HEK293 (cell line): ENCODE measurements around the gene SRF.

Source experiments
- CTCF ChIA-PET: fragments of 350-600 bp; formaldehyde crosslinking; extraction: SDS; loops from one replicate; lab custom pipeline; 2021; ENCODE audit warnings: antibody characterized with exemption; lab: Yijun Ruan, JAX
- POLR2A ChIA-PET: fragments of 300-600 bp; formaldehyde crosslinking; extraction: SDS; loops from one replicate; lab custom pipeline; 2020; ENCODE audit warnings: antibody characterized with exemption, inconsistent platforms; lab: Yijun Ruan, JAX
- H3K27ac ChIP-seq: fragments of 200-500 bp; sonication (Bioruptor generic); 2 replicates; pipeline ENCODE4 v1.5.1; 2014; ENCODE audit warnings: low read depth, low read length, control low read depth, inconsistent platforms; ENCODE audit errors: extremely low read depth
- H3K36me3 ChIP-seq, 2 experiments: fragments of 200-500 bp in 1 of 2; sonication (Bioruptor generic) in 1 of 2; 1 replicate in 1 of 2; 2 replicates in 1 of 2; pipeline ENCODE4 v1.5.1; 2014 to 2017; ENCODE audit warnings: inconsistent platforms in 2 of 2, low read length in 2 of 2; ENCODE audit not compliant: control insufficient read depth in 2 of 2, insufficient read depth in 1 of 2
- H3K4me1 ChIP-seq: fragments of 200-500 bp; sonication (Bioruptor generic); 2 replicates; pipeline ENCODE4 v1.5.1; 2014; ENCODE audit warnings: mild to moderate bottlenecking, low read length, inconsistent platforms; ENCODE audit not compliant: control insufficient read depth, insufficient read depth
- H3K4me3 ChIP-seq: 2 replicates; pipeline ENCODE4 v1.5.1; 2011; ENCODE audit warnings: low read depth, mild to moderate bottlenecking, control low read depth, low read length, moderate library complexity
- H3K9me3 ChIP-seq: fragments of 200-500 bp; sonication (Bioruptor generic); 2 replicates; pipeline ENCODE4 v1.5.1; 2014; ENCODE audit warnings: low read depth, low read length, inconsistent platforms; ENCODE audit not compliant: control insufficient read depth, insufficient read depth
- GLI4 ChIP-seq: fragments of 450-650 bp; formaldehyde crosslinking; IDR thresholded peaks from 2 replicates; pipeline ENCODE4 v1.5.1; 2016; ENCODE audit warnings: missing biosample characterization, missing genetic modification characterization
- SETDB1 ChIP-seq: IDR thresholded peaks from one replicate; pipeline ENCODE4 v1.6.1; 2017; ENCODE audit warnings: mild to moderate bottlenecking, low read length, moderate library complexity, mixed read lengths; ENCODE audit not compliant: insufficient read length
- WT1 ChIP-seq: fragments of 450-650 bp; formaldehyde crosslinking; IDR thresholded peaks from 2 replicates; pipeline ENCODE4 v1.5.1; 2016; ENCODE audit warnings: missing biosample characterization, missing genetic modification characterization
- ZBTB17 ChIP-seq: fragments of 450-650 bp; formaldehyde crosslinking; IDR thresholded peaks from 2 replicates; pipeline ENCODE4 v1.5.1; 2016; ENCODE audit warnings: missing biosample characterization, missing genetic modification characterization
- ZBTB20 ChIP-seq: fragments of 450-650 bp; formaldehyde crosslinking; IDR thresholded peaks from 2 replicates; pipeline ENCODE4 v1.5.1; 2016; ENCODE audit warnings: missing biosample characterization, missing genetic modification characterization
- ZBTB7A ChIP-seq: fragments of 450-650 bp; formaldehyde crosslinking; IDR thresholded peaks from 2 replicates; pipeline ENCODE4 v1.5.1; 2016; ENCODE audit warnings: low read depth, missing biosample characterization, missing genetic modification characterization
- ZFHX2 ChIP-seq: fragments of 450-650 bp; formaldehyde crosslinking; conservative IDR thresholded peaks from 2 replicates; pipeline ENCODE4 v1.5.1; 2016; ENCODE audit warnings: missing biosample characterization, missing genetic modification characterization
- ZFP69B ChIP-seq: fragments of 450-650 bp; formaldehyde crosslinking; IDR thresholded peaks from 2 replicates; pipeline ENCODE4 v1.5.1; 2016; ENCODE audit warnings: missing biosample characterization, missing genetic modification characterization
- ZNF112 ChIP-seq: fragments of 450-650 bp; formaldehyde crosslinking; IDR thresholded peaks from 2 replicates; pipeline ENCODE4 v1.5.0; 2017; ENCODE audit warnings: missing biosample characterization, missing genetic modification characterization
- ZNF157 ChIP-seq: fragments of 450-650 bp; formaldehyde crosslinking; IDR thresholded peaks from 2 replicates; pipeline ENCODE4 v1.5.1; 2016; ENCODE audit warnings: missing biosample characterization, missing genetic modification characterization
- ZNF169 ChIP-seq: fragments of 450-650 bp; formaldehyde crosslinking; IDR thresholded peaks from 2 replicates; pipeline ENCODE4 v1.5.1; 2016; ENCODE audit warnings: missing biosample characterization, missing genetic modification characterization
- ZNF2 ChIP-seq: fragments of 450-650 bp; formaldehyde crosslinking; IDR thresholded peaks from 2 replicates; pipeline ENCODE4 v1.5.1; 2016; ENCODE audit warnings: missing biosample characterization, missing genetic modification characterization
- ZNF202 ChIP-seq: fragments of 450-650 bp; formaldehyde crosslinking; IDR thresholded peaks from 2 replicates; pipeline ENCODE4 v1.5.1; 2016; ENCODE audit warnings: missing biosample characterization, missing genetic modification characterization, borderline replicate concordance
- ZNF248 ChIP-seq: fragments of 450-650 bp; formaldehyde crosslinking; IDR thresholded peaks from 2 replicates; pipeline ENCODE4 v1.5.1; 2017; ENCODE audit warnings: missing biosample characterization, missing genetic modification characterization
- ZNF302 ChIP-seq: fragments of 450-650 bp; formaldehyde crosslinking; IDR thresholded peaks from 2 replicates; pipeline ENCODE4 v1.5.1; 2016; ENCODE audit warnings: missing biosample characterization, missing genetic modification characterization, low read depth
- ZNF324 ChIP-seq: fragments of 450-650 bp; formaldehyde crosslinking; IDR thresholded peaks from 2 replicates; pipeline ENCODE4 v1.5.1; 2016; ENCODE audit warnings: missing biosample characterization, missing genetic modification characterization
- ZNF366 ChIP-seq: fragments of 450-650 bp; formaldehyde crosslinking; conservative IDR thresholded peaks from 2 replicates; pipeline ENCODE4 v1.5.1; 2016; ENCODE audit warnings: missing biosample characterization, missing genetic modification characterization
- ZNF549 ChIP-seq: fragments of 450-650 bp; IDR thresholded peaks from 2 replicates; pipeline ENCODE4 v1.5.1; 2018; ENCODE audit warnings: missing biosample characterization, missing genetic modification characterization, mild to moderate bottlenecking, inconsistent platforms, moderate library complexity
- ZNF555 ChIP-seq: fragments of 450-650 bp; formaldehyde crosslinking; conservative IDR thresholded peaks from 2 replicates; pipeline ENCODE4 v1.5.1; 2017; ENCODE audit warnings: missing biosample characterization, mild to moderate bottlenecking, missing genetic modification characterization, inconsistent platforms
- ZNF585B ChIP-seq: fragments of 450-650 bp; formaldehyde crosslinking; IDR thresholded peaks from 2 replicates; pipeline ENCODE4 v1.5.1; 2016; ENCODE audit warnings: missing biosample characterization, missing genetic modification characterization
- ZNF600 ChIP-seq: fragments of 450-650 bp; formaldehyde crosslinking; IDR thresholded peaks from 2 replicates; pipeline ENCODE4 v1.5.1; 2016; ENCODE audit warnings: missing biosample characterization, missing genetic modification characterization
- ZNF610 ChIP-seq: fragments of 450-650 bp; formaldehyde crosslinking; IDR thresholded peaks from 2 replicates; pipeline ENCODE4 v1.5.1; 2016; ENCODE audit warnings: missing biosample characterization, missing genetic modification characterization, borderline replicate concordance
- ZNF768 ChIP-seq: fragments of 450-650 bp; formaldehyde crosslinking; IDR thresholded peaks from 2 replicates; pipeline ENCODE4 v1.5.1; 2018; ENCODE audit warnings: missing biosample characterization, mild to moderate bottlenecking, missing genetic modification characterization
- ZNF777 ChIP-seq: fragments of 450-650 bp; formaldehyde crosslinking; IDR thresholded peaks from 2 replicates; pipeline ENCODE4 v1.5.1; 2017; ENCODE audit warnings: missing biosample characterization, missing genetic modification characterization, borderline replicate concordance
- TF ChIP-seq, protein P1 (sequence below): fragments of 450-650 bp; formaldehyde crosslinking; optimal IDR thresholded peaks from 2 replicates; pipeline ENCODE3; 2016; ENCODE audit warnings: missing biosample characterization, mild to moderate bottlenecking, missing genetic modification characterization
- TF ChIP-seq, protein P2 (sequence below): fragments of 450-650 bp; formaldehyde crosslinking; IDR thresholded peaks from 2 replicates; pipeline ENCODE4; 2016; ENCODE audit warnings: missing biosample characterization, missing genetic modification characterization
- TF ChIP-seq, protein P3 (sequence below): fragments of 450-650 bp; IDR thresholded peaks from 2 replicates; pipeline ENCODE4 v1.5.1; 2018; ENCODE audit warnings: missing biosample characterization, mild to moderate bottlenecking, missing genetic modification characterization
- TF ChIP-seq, protein P4 (sequence below): fragments of 450-650 bp; formaldehyde crosslinking; IDR thresholded peaks from 2 replicates; pipeline ENCODE4 v1.5.1; 2016; ENCODE audit warnings: missing biosample characterization, missing genetic modification characterization

The SRF gene

DNA sequence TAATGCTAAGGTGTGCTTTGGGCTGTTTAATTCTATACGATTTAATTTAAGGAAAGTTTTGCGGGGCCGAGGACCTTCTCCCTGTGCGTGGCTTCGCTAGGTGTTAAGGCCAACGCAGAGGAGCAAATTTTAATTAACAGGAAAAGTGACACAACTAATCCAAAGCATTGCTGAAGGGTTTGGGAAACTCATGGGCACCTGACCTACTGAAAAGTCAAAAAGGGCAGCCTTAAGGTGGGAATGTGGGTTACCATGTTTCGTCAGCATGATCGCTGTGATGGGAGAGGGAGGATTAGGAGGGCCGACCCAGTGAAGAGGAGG is 10.5 kb downstream of the SRF start (continued):
- no peak for TF ChIP-seq ZBTB7A (tag by site-specific recombination)

DNA sequence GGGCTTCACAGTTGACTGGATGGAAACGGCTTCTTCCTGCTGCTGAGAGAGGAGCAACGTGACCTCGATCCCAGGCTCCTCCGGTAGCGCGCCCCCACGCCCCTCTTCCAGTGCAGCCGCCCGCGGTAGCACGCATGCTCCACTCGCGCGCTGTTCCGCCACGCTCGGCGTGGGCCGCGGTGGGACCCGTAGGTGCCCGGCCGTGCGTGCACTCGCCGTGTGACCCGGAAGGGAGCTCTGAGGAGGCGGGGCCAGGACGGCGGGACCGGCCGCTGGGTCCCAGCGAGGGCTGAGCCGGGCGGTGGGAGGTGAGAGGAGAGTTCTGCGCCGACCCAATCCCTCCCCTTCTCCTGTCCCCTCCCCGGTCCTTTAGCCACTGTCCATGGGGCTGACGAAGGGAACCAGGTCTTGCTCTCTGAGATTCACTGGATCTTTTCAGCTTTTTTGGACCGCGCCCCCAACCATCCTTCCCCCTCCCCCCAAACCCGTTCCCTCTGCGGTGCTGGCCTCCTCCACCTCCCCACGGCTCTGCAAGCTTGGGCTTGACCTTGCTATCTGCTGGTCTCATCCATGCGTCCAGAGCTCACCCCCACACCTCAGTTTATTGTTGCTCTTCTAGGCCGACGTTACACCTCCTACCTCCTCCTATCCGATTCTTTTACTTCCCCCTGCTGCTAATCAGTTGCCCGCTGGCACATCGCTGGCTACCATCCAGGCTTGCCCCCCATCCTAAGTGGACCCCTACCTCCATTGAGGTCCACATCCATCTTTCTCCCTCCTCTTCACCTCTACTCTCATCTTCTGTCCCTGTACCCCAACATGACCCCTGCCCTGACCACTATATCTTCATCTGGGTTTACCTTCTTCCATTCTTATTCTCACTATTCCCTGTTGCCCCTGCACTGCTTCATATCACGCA is 11.1 kb downstream of the SRF start, which contains the start of gene CUL9:
Gene CUL9 (plus strand): TSS at position 255 of the 919 bp plus-strand sequence. CDS start 2,115 bp downstream, outside the sequence.
- peak within 1 kb of the TSS; percentile 64 for H3K4me3 ChIP-seq
- POLR2A ChIA-PET = interaction anchor here (0.7 to 1.9 kb wide), 13 partner anchors 9 to 400 kb away, joined by 4 to 12 read pairs (median 6); partner anchors contain the start of genes BICRAL, CUL7, KLC4 and KLHDC3
- H3K27ac ChIP-seq = peak within 1 kb of the TSS; percentile 59
- peaks cover 8 to 54% of the 10 kb centered on the region in 2 experiments; a peak in 2 of 3 replicates for H3K36me3 ChIP-seq
- CTCF ChIA-PET = interaction anchor here (0.6 to 1.4 kb wide), 5 partner anchors 10 to 214 kb away, joined by 3 to 5 read pairs (median 4); partner anchors contain the start of gene DNPH1
- no peaks in the 10 kb centered on the region for H3K9me3 ChIP-seq
- H3K4me1 ChIP-seq = peaks cover 3% of the 10 kb centered on the region; the same call in 1 of the 2 replicates
- TF ChIP-seq ZNF302 (tag by site-specific recombination) = no peak
- peak; percentile 76 for TF ChIP-seq ZNF366 (tag by site-specific recombination)
- TF ChIP-seq ZNF2 (tag by site-specific recombination) = no peak
- no peak for TF ChIP-seq ZNF248 (tag by site-specific recombination)
- TF ChIP-seq ZNF610 (tag by site-specific recombination) = 0 out of 2 replicates have a peak, but pooled peaks have one; percentile 24
- TF ChIP-seq, protein P1, sequence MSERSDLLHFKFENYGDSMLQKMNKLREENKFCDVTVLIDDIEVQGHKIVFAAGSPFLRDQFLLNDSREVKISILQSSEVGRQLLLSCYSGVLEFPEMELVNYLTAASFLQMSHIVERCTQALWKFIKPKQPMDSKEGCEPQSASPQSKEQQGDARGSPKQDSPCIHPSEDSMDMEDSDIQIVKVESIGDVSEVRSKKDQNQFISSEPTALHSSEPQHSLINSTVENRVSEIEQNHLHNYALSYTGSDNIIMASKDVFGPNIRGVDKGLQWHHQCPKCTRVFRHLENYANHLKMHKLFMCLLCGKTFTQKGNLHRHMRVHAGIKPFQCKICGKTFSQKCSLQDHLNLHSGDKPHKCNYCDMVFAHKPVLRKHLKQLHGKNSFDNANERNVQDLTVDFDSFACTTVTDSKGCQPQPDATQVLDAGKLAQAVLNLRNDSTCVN (tag by site-specific recombination) = peak; percentile 98
- TF ChIP-seq ZBTB17 (tag by site-specific recombination) = peak; percentile 61
- TF ChIP-seq, protein P2, sequence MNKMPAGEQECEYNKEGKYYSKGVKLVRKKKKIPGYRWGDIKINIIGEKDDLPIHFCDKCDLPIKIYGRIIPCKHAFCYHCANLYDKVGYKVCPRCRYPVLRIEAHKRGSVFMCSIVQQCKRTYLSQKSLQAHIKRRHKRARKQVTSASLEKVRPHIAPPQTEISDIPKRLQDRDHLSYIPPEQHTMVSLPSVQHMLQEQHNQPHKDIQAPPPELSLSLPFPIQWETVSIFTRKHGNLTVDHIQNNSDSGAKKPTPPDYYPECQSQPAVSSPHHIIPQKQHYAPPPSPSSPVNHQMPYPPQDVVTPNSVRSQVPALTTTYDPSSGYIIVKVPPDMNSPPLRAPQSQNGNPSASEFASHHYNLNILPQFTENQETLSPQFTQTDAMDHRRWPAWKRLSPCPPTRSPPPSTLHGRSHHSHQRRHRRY (tag by site-specific recombination) = no peak
- TF ChIP-seq SETDB1 = no peak
- TF ChIP-seq ZNF555 = no peak
- TF ChIP-seq ZNF202 = no peak
- no peak for TF ChIP-seq ZNF549 (tag by site-specific recombination)
- 0 out of 2 replicates have a peak, but pooled peaks have one; percentile 7 for TF ChIP-seq WT1 (tag by site-specific recombination)
- peak; percentile 68; the same call in 1 of the 2 replicates for TF ChIP-seq ZBTB20 (tag by site-specific recombination)
- peak; percentile 93 for TF ChIP-seq ZFHX2 (tag by site-specific recombination)
- 0 out of 2 replicates have a peak, but pooled peaks have one; percentile 38 for TF ChIP-seq ZNF324 (tag by site-specific recombination)
- no peak for TF ChIP-seq ZNF112 (tag by site-specific recombination)
- peak; percentile 99 for TF ChIP-seq ZFP69B
- TF ChIP-seq GLI4 (tag by site-specific recombination) = no peak
- TF ChIP-seq, protein P3, sequence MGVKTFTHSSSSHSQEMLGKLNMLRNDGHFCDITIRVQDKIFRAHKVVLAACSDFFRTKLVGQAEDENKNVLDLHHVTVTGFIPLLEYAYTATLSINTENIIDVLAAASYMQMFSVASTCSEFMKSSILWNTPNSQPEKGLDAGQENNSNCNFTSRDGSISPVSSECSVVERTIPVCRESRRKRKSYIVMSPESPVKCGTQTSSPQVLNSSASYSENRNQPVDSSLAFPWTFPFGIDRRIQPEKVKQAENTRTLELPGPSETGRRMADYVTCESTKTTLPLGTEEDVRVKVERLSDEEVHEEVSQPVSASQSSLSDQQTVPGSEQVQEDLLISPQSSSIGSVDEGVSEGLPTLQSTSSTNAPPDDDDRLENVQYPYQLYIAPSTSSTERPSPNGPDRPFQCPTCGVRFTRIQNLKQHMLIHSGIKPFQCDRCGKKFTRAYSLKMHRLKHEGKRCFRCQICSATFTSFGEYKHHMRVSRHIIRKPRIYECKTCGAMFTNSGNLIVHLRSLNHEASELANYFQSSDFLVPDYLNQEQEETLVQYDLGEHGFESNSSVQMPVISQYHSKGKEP = no peak
- TF ChIP-seq, protein P4, sequence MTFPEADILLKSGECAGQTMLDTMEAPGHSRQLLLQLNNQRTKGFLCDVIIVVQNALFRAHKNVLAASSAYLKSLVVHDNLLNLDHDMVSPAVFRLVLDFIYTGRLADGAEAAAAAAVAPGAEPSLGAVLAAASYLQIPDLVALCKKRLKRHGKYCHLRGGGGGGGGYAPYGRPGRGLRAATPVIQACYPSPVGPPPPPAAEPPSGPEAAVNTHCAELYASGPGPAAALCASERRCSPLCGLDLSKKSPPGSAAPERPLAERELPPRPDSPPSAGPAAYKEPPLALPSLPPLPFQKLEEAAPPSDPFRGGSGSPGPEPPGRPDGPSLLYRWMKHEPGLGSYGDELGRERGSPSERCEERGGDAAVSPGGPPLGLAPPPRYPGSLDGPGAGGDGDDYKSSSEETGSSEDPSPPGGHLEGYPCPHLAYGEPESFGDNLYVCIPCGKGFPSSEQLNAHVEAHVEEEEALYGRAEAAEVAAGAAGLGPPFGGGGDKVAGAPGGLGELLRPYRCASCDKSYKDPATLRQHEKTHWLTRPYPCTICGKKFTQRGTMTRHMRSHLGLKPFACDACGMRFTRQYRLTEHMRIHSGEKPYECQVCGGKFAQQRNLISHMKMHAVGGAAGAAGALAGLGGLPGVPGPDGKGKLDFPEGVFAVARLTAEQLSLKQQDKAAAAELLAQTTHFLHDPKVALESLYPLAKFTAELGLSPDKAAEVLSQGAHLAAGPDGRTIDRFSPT = peak; percentile 82
- TF ChIP-seq ZNF169 = no peak
- TF ChIP-seq ZNF585B = no peak
- no peak for TF ChIP-seq ZNF768
- no peak; the same call in 1 of the 2 replicates for TF ChIP-seq ZNF777 (tag by site-specific recombination)
- TF ChIP-seq ZNF600 (tag by site-specific recombination) = peak; percentile 94
- TF ChIP-seq ZNF157 (tag by site-specific recombination) = no peak
